MCF 10A (cell line): Measurements from ENCODE around the gene NECTIN1. TPM values are rescaled to one million over a fixed set of nuclear protein-coding genes. Genes with fewer than 3 reads are reported as not detected.

Experiments
- BruUV-seq: library from RNA; stranded (reverse); fragments of 400-500 nt; replicated peaks from 2 replicates; lab custom pipeline; 2021; lab: Mats Ljungman, UMichigan
- CTCF ChIA-PET: fragments of 300-600 bp; sonication (Branson Sonifier 250); formaldehyde crosslinking; extraction: SDS; loops from one replicate; lab custom pipeline; 2021; ENCODE audit warnings: antibody characterized with exemption, inconsistent platforms; lab: Yijun Ruan, JAX
- POLR2A ChIA-PET: fragments of 300-600, 350-650 bp; sonication (Branson Sonifier 250); formaldehyde crosslinking; extraction: SDS; loops from one replicate; lab custom pipeline; 2020; ENCODE audit warnings: antibody characterized with exemption, inconsistent platforms; lab: Yijun Ruan, JAX
- DNase-seq: peaks from one replicate; pipeline ENCODE4 v3.0.0-alpha.2; 2018; ENCODE audit not compliant: unreplicated experiment
- H3K27ac Mint-ChIP-seq: one replicate; pipeline ENCODE4 v1.8.0; 2022; ENCODE audit warnings: mild to moderate bottlenecking, low read depth, mixed read lengths; ENCODE audit not compliant: unreplicated experiment
- H3K27me3 Mint-ChIP-seq: one replicate; pipeline ENCODE4 v1.8.0; 2022; ENCODE audit warnings: mixed read lengths; ENCODE audit not compliant: insufficient read depth, unreplicated experiment
- H3K36me3 Mint-ChIP-seq: one replicate; pipeline ENCODE4 v1.8.0; 2022; ENCODE audit warnings: mild to moderate bottlenecking, moderate library complexity, mixed read lengths; ENCODE audit not compliant: insufficient read depth, unreplicated experiment
- H3K4me1 Mint-ChIP-seq: one replicate; pipeline ENCODE4 v1.8.0; 2022; ENCODE audit warnings: mixed read lengths; ENCODE audit not compliant: insufficient read depth, unreplicated experiment
- H3K4me3 Mint-ChIP-seq: one replicate; pipeline ENCODE4 v1.8.0; 2022; ENCODE audit warnings: mild to moderate bottlenecking, moderate library complexity, mixed read lengths; ENCODE audit not compliant: unreplicated experiment
- H3K9me3 Mint-ChIP-seq: one replicate; pipeline ENCODE4 v1.8.0; 2022; ENCODE audit warnings: mixed read lengths; ENCODE audit not compliant: unreplicated experiment
- CTCF ChIP-seq: fragments of 200-600 bp; IDR thresholded peaks from one replicate; pipeline ENCODE4 v1.8.0; 2022; ENCODE audit warnings: antibody characterized with exemption, mild to moderate bottlenecking; ENCODE audit not compliant: unreplicated experiment
- intact Hi-C: fragments of 100-400 bp; cut with micrococcal nuclease; formaldehyde crosslinking; loops from 2 replicates; pipeline ENCODE4 v1.14.1; 2022
- total RNA-seq: library from RNA; stranded (reverse); gene quantifications from 2 replicates; pipeline ENCODE4 v1.2.3, GENCODE V29; 2022

The NECTIN1 gene
- total RNA-seq, 1 experiment from 2014 or later = 59.2 TPM

- no peaks in the 10 kb centered on the region for H3K4me1 Mint-ChIP-seq
- no peaks in the 10 kb centered on the region for H3K9me3 Mint-ChIP-seq
- DNase-seq = no peak
These were observed 8.5 kb upstream of the NECTIN1 start for GRCh38 chr11:119737366-119738058.

GRCh38 chr11:119734788-119735187 is 5.8 kb upstream of the NECTIN1 start:
- BruUV-seq = no TSS peak
- H3K4me1 Mint-ChIP-seq = no peaks in the 10 kb centered on the region
- no peak for DNase-seq
- H3K27ac Mint-ChIP-seq = no peak overlapping the region
- no peaks in the 10 kb centered on the region for H3K9me3 Mint-ChIP-seq
- H3K36me3 Mint-ChIP-seq = no peaks in the 10 kb centered on the region
- no peak for TF ChIP-seq CTCF
- intact Hi-C loops = no loop called here
- CTCF ChIA-PET = no interaction called here
- H3K27me3 Mint-ChIP-seq = no peaks in the 10 kb centered on the region
- no peak overlapping the region for H3K4me3 Mint-ChIP-seq
- POLR2A ChIA-PET = no interaction called here

More at GRCh38 chr11:119737366-119738058, 8.5 kb upstream of the NECTIN1 start:
- intact Hi-C loops = no loop called here
- no TSS peak for BruUV-seq
- H3K36me3 Mint-ChIP-seq = no peaks in the 10 kb centered on the region
- POLR2A ChIA-PET = interaction anchor here (0.8 kb wide), 1 partner anchor 10 kb away, joined by 3 read pairs; no protein-coding TSS in a partner anchor
- no peak for TF ChIP-seq CTCF
- CTCF ChIA-PET = no interaction called here
- peaks cover 12% of the 10 kb centered on the region for H3K27me3 Mint-ChIP-seq
- no peak overlapping the region for H3K4me3 Mint-ChIP-seq
- H3K27ac Mint-ChIP-seq = no peak overlapping the region

GRCh38 chr11:119730789-119731386 is 1.9 kb upstream of the NECTIN1 start:
- Mint-ChIP-seq H3K9me3 (no peaks in the 10 kb centered on the region), H3K27ac (no peak overlapping the region), H3K27me3 (no peaks in the 10 kb centered on the region), H3K4me1 (peaks cover 8% of the 10 kb centered on the region), H3K36me3 (no peaks in the 10 kb centered on the region), H3K4me3 (no peak overlapping the region)
- ChIA-PET POLR2A (interaction anchor here (0.7 to 1.2 kb wide), 2 partner anchors 31 to 65 kb away, joined by 3 read pairs; no protein-coding TSS in a partner anchor), CTCF (interaction anchor here (0.6 to 3.5 kb wide), 7 partner anchors 30 to 271 kb away, joined by 3 to 15 read pairs (median 5); no protein-coding TSS in a partner anchor)
- BruUV-seq = no TSS peak
- no peak for TF ChIP-seq CTCF
- no peak for DNase-seq
- intact Hi-C loops = no loop called here

GRCh38 chr11:119729951-119730613 is 1.1 kb upstream of the NECTIN1 start:
- ChIA-PET POLR2A (interaction anchor here (0.8 to 3.9 kb wide), 11 partner anchors 29 to 378 kb away, joined by 3 to 38 read pairs (median 4); partner anchors contain the start of gene USP2), CTCF (interaction anchor here (0.6 to 3.5 kb wide), 39 partner anchors 9 to 587 kb away, joined by 3 to 56 read pairs (median 5); no protein-coding TSS in a partner anchor)
- Mint-ChIP-seq H3K27ac (peak overlapping the region; percentile 69), H3K4me3 (peak overlapping the region; percentile 81), H3K9me3 (no peaks in the 10 kb centered on the region), H3K36me3 (no peaks in the 10 kb centered on the region), H3K4me1 (peaks cover 16% of the 10 kb centered on the region), H3K27me3 (no peaks in the 10 kb centered on the region)
- TF ChIP-seq CTCF = no peak
- intact Hi-C loops = loop anchor here (1.0 to 10.0 kb wide), 5 partner anchors 49 to 375 kb away; no protein-coding TSS in a partner anchor
- DNase-seq = peak; percentile 60
- BruUV-seq = no TSS peak
